ENCODE results near the gene KCNMA1.

DNA sequence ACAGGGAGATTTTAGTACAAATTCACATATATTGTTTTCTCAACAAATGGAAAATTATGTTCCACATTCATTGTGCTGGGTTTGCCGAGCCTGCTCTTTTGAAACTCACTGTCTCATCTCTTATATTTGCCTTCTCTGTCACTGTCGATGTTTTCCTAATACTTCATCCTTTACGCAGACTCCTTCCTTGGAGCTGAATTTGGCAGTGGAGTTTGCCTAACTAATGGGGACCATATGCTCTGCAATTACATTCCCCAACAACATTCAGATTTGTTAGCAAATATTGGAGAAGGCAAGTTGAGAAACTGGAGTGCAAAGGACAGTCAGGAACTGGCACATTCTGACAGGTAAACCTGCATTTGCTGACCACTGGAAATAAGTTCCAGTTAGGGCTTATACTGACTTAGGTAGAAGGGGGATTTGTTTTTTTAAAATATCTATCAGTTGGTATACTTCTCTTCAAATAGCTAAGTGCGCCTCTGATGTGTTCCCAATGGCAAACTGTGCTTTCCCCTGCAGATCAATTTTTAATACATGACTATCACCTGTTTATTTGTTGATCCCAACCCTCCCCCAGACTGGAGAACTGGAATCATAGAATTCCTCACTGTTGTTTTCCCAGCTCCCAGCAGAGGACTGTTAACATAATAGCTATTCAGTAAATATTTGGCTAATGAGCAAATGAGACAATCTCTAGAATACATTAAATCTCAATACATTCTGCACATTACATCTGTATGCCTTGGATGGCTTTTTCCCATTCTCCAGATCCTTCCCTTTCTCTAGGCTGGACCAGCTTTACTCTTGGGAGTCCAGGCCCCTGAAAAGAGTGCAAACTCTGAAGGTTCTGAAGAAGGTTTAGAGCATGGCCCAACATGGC lies 769.3 kb downstream of the KCNMA1 start:
- TF ChIP-seq, protein P1, sequence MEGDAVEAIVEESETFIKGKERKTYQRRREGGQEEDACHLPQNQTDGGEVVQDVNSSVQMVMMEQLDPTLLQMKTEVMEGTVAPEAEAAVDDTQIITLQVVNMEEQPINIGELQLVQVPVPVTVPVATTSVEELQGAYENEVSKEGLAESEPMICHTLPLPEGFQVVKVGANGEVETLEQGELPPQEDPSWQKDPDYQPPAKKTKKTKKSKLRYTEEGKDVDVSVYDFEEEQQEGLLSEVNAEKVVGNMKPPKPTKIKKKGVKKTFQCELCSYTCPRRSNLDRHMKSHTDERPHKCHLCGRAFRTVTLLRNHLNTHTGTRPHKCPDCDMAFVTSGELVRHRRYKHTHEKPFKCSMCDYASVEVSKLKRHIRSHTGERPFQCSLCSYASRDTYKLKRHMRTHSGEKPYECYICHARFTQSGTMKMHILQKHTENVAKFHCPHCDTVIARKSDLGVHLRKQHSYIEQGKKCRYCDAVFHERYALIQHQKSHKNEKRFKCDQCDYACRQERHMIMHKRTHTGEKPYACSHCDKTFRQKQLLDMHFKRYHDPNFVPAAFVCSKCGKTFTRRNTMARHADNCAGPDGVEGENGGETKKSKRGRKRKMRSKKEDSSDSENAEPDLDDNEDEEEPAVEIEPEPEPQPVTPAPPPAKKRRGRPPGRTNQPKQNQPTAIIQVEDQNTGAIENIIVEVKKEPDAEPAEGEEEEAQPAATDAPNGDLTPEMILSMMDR (IDR thresholded peaks at IDR 0.05) = no peak
- no peak for TF ChIP-seq POLR2A (IDR thresholded peaks at IDR 0.05)
